HCT116 (cell line): Measurements from ENCODE around the gene ZNF134. TPM values are rescaled to one million over a fixed set of nuclear protein-coding genes. Genes with fewer than 3 reads are reported as not detected.

Experiments used
- ATAC-seq: fragments of 200-7000 bp; cut with Tn5 transposase; 2 replicates; pipeline ENCODE4 v1.9.1; 2020; ENCODE audit warnings: mild to moderate bottlenecking, moderate library complexity
- BruUV-seq: library from RNA; stranded (reverse); fragments of 400-500 nt; replicated peaks from 2 replicates; lab custom pipeline; 2021; lab: Mats Ljungman, UMichigan
- CTCF ChIA-PET: fragments of 300-600 bp; sonication (Branson Sonifier 250); formaldehyde crosslinking; loops from one replicate; lab custom pipeline; 2021; ENCODE audit warnings: antibody characterized with exemption; lab: Charles Lee
- POLR2A ChIA-PET: fragments of 300-600, 350-600 bp; sonication (Branson Sonifier 250); formaldehyde crosslinking; loops from one replicate; lab custom pipeline; 2021; ENCODE audit warnings: antibody characterized with exemption; lab: Charles Lee
- RAD21 ChIA-PET, 2 experiments: fragments of 300-600 bp; sonication (Branson Sonifier 250); formaldehyde crosslinking; loops; one replicate each; lab custom pipeline; 2023; ENCODE audit warnings: low total read pairs in 2 of 2; ENCODE audit not compliant: uncharacterized antibody in 2 of 2, unreplicated experiment in 2 of 2, low non-redundant PET in 1 of 2; lab: Charles Lee
- DNase-seq: peaks from one replicate; pipeline ENCODE4 v3.0.0-alpha.2; 2010; ENCODE audit warnings: low read depth, low spot score
- H2AFZ ChIP-seq: fragments of 200-600 bp; shearing (Covaris generic), sonication (generic); 2 replicates; pipeline ENCODE4 v1.6.1; 2017; ENCODE audit warnings: low read depth, mixed run types, mixed read lengths, antibody characterized with exemption, low read length; ENCODE audit not compliant: poor library complexity, severe bottlenecking
- H3K27ac ChIP-seq: 2 replicates; pipeline ENCODE4 v1.5.1; 2012; ENCODE audit warnings: low read depth, low read length
- H3K27me3 ChIP-seq: fragments of 200-600 bp; sonication (generic); 2 replicates; pipeline ENCODE4 v1.6.1; 2016; ENCODE audit warnings: mixed run types, low read length, mixed read lengths; ENCODE audit not compliant: insufficient read depth
- H3K36me3 ChIP-seq, 2 experiments: fragments of 200-500 bp in 1 of 2; fragments of 200-600 bp in 1 of 2; sonication (Bioruptor generic) in 1 of 2; sonication (generic) in 1 of 2; 2 replicates each; pipeline versions ENCODE4 v1.5.1 to v1.6.1; 2014 to 2016; ENCODE audit warnings: low read length in 2 of 2, inconsistent platforms in 1 of 2, mixed read lengths in 1 of 2, mixed run types in 1 of 2; ENCODE audit not compliant: insufficient read depth in 2 of 2, control insufficient read depth in 1 of 2
- H3K4me1 ChIP-seq, 2 experiments: fragments of 200-600 bp in 1 of 2; sonication (generic) in 1 of 2; 2 replicates each; pipeline versions ENCODE4 v1.5.1 to v1.6.1; 2012 to 2017; ENCODE audit warnings: low read length in 2 of 2, inconsistent platforms in 1 of 2, mild to moderate bottlenecking in 1 of 2, mixed read lengths in 1 of 2, mixed run types in 1 of 2, moderate library complexity in 1 of 2; ENCODE audit not compliant: insufficient read depth in 2 of 2, control insufficient read depth in 1 of 2
- H3K4me2 ChIP-seq: fragments of 200-600 bp; sonication (generic); 2 replicates; pipeline ENCODE4 v1.6.1; 2017; ENCODE audit warnings: mixed run types, low read length, mixed read lengths
- H3K4me3 ChIP-seq, 2 experiments: fragments of 200-600 bp in 1 of 2; sonication (generic) in 1 of 2; replicated peaks in 1 of 2; 2 replicates each; pipeline ENCODE4 v1.5.1; 2011 to 2016; ENCODE audit warnings: low read length in 2 of 2, control low read depth in 1 of 2, low read depth in 1 of 2, mild to moderate bottlenecking in 1 of 2, mixed read lengths in 1 of 2, mixed run types in 1 of 2
- H3K79me2 ChIP-seq: fragments of 200-600 bp; sonication (generic); 2 replicates; pipeline ENCODE4 v1.6.1; 2017; ENCODE audit warnings: mild to moderate bottlenecking, mixed run types, low read length, moderate library complexity, mixed read lengths; ENCODE audit not compliant: insufficient read depth
- H3K9ac ChIP-seq: fragments of 200-600 bp; sonication (generic); 2 replicates; pipeline ENCODE4 v1.6.1; 2016; ENCODE audit warnings: low read length, mixed read lengths
- H3K9me2 ChIP-seq: fragments of 200-600 bp; sonication (generic), shearing (Covaris generic); 2 replicates; pipeline ENCODE4 v1.6.1; 2017; ENCODE audit warnings: mixed run types, mild to moderate bottlenecking, moderate library complexity; ENCODE audit not compliant: insufficient read depth
- H3K9me3 ChIP-seq, 2 experiments: fragments of 200-500 bp in 1 of 2; fragments of 200-600 bp in 1 of 2; sonication (Bioruptor generic) in 1 of 2; sonication (generic) in 1 of 2; 2 replicates each; pipeline ENCODE4 v1.6.1; 2014 to 2017; ENCODE audit warnings: low read length in 2 of 2, mixed read lengths in 2 of 2, inconsistent platforms in 1 of 2, low read depth in 1 of 2, mild to moderate bottlenecking in 1 of 2, mixed run types in 1 of 2, moderate library complexity in 1 of 2; ENCODE audit not compliant: control insufficient read depth in 1 of 2, insufficient read depth in 1 of 2
- H4K20me1 ChIP-seq: fragments of 200-600 bp; sonication (generic), shearing (Covaris generic); 2 replicates; pipeline ENCODE4 v1.6.1; 2017; ENCODE audit warnings: mixed run types, mild to moderate bottlenecking, moderate library complexity; ENCODE audit not compliant: insufficient read depth
- CBX3 ChIP-seq: IDR thresholded peaks from 2 replicates; pipeline ENCODE4 v1.6.1; 2012; ENCODE audit warnings: low read depth
- EGR1 ChIP-seq: IDR thresholded peaks from 2 replicates; pipeline ENCODE4 v1.6.1; 2012; ENCODE audit warnings: low read depth
- EZH2phosphoT487 ChIP-seq: fragments of 200-600 bp; IDR thresholded peaks from 2 replicates; pipeline ENCODE4 v1.6.1; 2018; ENCODE audit warnings: antibody characterized with exemption, borderline replicate concordance
- SP1 ChIP-seq: IDR thresholded peaks from 2 replicates; pipeline ENCODE4 v1.6.1; 2012; ENCODE audit warnings: low read depth
- YY1 ChIP-seq: IDR thresholded peaks from 2 replicates; pipeline ENCODE4 v1.6.1; 2011; ENCODE audit warnings: low read length, low read depth, moderate library complexity, mild to moderate bottlenecking; ENCODE audit not compliant: insufficient replicate concordance; ENCODE audit errors: extremely low read depth
- ZFX ChIP-seq: fragments of 450-650 bp; IDR thresholded peaks from 2 replicates; pipeline ENCODE4 v1.6.1; 2017
- intact Hi-C: fragments of 100-400 bp; cut with micrococcal nuclease; formaldehyde crosslinking; loops from 2 replicates; pipeline ENCODE4 v1.10.0; 2022
- total RNA-seq: library from RNA; stranded (reverse); gene quantifications from one replicate; pipeline ENCODE4 v1.2.1, GENCODE V29; 2021; ENCODE audit not compliant: unreplicated experiment
- TF ChIP-seq, protein P1 (sequence below): IDR thresholded peaks from 2 replicates; pipeline ENCODE4 v1.6.1; 2011; ENCODE audit warnings: mild to moderate bottlenecking, low read length, moderate library complexity; ENCODE audit not compliant: insufficient replicate concordance; ENCODE audit errors: extremely low read depth
- TF ChIP-seq, protein P2 (sequence below), 3 experiments: fragments of 200-600 bp in 1 of 3; sonication (generic) in 1 of 3; IDR thresholded peaks in 2 of 3; conservative IDR thresholded peaks in 1 of 3; 2 replicates each; pipeline ENCODE4 v1.5.1; 2012 to 2017; ENCODE audit warnings: low read depth in 2 of 3, low read length in 2 of 3, antibody characterized with exemption in 1 of 3, borderline replicate concordance in 1 of 3, control low read depth in 1 of 3, mild to moderate bottlenecking in 1 of 3, mixed read lengths in 1 of 3, mixed run types in 1 of 3, moderate library complexity in 1 of 3; ENCODE audit not compliant: insufficient read depth in 1 of 3
- TF ChIP-seq, protein P3 (sequence below): IDR thresholded peaks from 2 replicates; pipeline ENCODE4 v1.6.1; 2012; ENCODE audit warnings: low read depth
- TF ChIP-seq, protein P4 (sequence below): IDR thresholded peaks from 2 replicates; pipeline ENCODE4 v1.6.1; 2012

ZNF134 gene
- total RNA-seq, 1 experiment from 2014 or later, result 8.4 TPM

DNA sequence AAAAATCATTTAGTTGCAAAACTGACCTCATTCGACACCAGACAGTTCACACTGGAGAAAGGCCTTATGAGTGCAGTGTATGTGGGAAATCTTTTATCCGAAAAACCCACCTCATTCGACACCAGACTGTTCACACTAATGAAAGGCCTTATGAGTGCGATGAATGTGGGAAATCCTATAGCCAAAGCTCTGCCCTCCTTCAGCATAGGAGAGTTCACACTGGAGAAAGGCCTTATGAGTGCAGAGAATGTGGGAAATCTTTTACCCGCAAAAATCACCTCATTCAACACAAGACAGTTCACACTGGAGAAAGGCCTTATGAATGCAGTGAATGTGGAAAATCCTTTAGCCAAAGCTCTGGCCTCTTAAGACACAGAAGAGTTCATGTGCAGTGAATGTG is 7.1 kb upstream of the ZNF134 start:
- intact Hi-C loops, result no loop called here
- CTCF ChIA-PET, result no interaction called here

More for the DNA sequence above, 7.1 kb upstream of the ZNF134 start:
- no peak overlapping the region for H3K9ac ChIP-seq
- no peak overlapping the region for H3K4me2 ChIP-seq
- no TSS peak for BruUV-seq
- H3K27ac ChIP-seq, result no peak overlapping the region
- no peaks in the 10 kb centered on the region for H3K79me2 ChIP-seq
- DNase-seq (no peak), ATAC-seq (no peak)
- no peak for TF ChIP-seq YY1
- TF ChIP-seq, protein P1, sequence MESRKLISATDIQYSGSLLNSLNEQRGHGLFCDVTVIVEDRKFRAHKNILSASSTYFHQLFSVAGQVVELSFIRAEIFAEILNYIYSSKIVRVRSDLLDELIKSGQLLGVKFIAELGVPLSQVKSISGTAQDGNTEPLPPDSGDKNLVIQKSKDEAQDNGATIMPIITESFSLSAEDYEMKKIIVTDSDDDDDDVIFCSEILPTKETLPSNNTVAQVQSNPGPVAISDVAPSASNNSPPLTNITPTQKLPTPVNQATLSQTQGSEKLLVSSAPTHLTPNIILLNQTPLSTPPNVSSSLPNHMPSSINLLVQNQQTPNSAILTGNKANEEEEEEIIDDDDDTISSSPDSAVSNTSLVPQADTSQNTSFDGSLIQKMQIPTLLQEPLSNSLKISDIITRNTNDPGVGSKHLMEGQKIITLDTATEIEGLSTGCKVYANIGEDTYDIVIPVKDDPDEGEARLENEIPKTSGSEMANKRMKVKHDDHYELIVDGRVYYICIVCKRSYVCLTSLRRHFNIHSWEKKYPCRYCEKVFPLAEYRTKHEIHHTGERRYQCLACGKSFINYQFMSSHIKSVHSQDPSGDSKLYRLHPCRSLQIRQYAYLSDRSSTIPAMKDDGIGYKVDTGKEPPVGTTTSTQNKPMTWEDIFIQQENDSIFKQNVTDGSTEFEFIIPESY, result no peak
- TF ChIP-seq EGR1, result no peak
- no peak for TF ChIP-seq EZH2phosphoT487
- TF ChIP-seq, protein P2, sequence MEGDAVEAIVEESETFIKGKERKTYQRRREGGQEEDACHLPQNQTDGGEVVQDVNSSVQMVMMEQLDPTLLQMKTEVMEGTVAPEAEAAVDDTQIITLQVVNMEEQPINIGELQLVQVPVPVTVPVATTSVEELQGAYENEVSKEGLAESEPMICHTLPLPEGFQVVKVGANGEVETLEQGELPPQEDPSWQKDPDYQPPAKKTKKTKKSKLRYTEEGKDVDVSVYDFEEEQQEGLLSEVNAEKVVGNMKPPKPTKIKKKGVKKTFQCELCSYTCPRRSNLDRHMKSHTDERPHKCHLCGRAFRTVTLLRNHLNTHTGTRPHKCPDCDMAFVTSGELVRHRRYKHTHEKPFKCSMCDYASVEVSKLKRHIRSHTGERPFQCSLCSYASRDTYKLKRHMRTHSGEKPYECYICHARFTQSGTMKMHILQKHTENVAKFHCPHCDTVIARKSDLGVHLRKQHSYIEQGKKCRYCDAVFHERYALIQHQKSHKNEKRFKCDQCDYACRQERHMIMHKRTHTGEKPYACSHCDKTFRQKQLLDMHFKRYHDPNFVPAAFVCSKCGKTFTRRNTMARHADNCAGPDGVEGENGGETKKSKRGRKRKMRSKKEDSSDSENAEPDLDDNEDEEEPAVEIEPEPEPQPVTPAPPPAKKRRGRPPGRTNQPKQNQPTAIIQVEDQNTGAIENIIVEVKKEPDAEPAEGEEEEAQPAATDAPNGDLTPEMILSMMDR (IDR thresholded peaks at IDR 0.05 in 2 of 3, conservative IDR thresholded peaks at IDR 0.05 in 1 of 3; ENCODE audit: borderline replicate concordance in 1 of 3, insufficient read depth in 1 of 3, low read depth in 2 of 3, low read length in 2 of 3), result no peak
- no peak for TF ChIP-seq SP1
- TF ChIP-seq, protein P3, sequence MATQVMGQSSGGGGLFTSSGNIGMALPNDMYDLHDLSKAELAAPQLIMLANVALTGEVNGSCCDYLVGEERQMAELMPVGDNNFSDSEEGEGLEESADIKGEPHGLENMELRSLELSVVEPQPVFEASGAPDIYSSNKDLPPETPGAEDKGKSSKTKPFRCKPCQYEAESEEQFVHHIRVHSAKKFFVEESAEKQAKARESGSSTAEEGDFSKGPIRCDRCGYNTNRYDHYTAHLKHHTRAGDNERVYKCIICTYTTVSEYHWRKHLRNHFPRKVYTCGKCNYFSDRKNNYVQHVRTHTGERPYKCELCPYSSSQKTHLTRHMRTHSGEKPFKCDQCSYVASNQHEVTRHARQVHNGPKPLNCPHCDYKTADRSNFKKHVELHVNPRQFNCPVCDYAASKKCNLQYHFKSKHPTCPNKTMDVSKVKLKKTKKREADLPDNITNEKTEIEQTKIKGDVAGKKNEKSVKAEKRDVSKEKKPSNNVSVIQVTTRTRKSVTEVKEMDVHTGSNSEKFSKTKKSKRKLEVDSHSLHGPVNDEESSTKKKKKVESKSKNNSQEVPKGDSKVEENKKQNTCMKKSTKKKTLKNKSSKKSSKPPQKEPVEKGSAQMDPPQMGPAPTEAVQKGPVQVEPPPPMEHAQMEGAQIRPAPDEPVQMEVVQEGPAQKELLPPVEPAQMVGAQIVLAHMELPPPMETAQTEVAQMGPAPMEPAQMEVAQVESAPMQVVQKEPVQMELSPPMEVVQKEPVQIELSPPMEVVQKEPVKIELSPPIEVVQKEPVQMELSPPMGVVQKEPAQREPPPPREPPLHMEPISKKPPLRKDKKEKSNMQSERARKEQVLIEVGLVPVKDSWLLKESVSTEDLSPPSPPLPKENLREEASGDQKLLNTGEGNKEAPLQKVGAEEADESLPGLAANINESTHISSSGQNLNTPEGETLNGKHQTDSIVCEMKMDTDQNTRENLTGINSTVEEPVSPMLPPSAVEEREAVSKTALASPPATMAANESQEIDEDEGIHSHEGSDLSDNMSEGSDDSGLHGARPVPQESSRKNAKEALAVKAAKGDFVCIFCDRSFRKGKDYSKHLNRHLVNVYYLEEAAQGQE, result no peak
- TF ChIP-seq, protein P4, sequence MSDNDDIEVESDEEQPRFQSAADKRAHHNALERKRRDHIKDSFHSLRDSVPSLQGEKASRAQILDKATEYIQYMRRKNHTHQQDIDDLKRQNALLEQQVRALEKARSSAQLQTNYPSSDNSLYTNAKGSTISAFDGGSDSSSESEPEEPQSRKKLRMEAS, result no peak
- TF ChIP-seq CBX3, result no peak
- no peak for TF ChIP-seq ZFX
- H3K4me3 ChIP-seq, result no peak overlapping the region
- H3K9me2 ChIP-seq, result no peaks in the 10 kb centered on the region
- POLR2A ChIA-PET, result no interaction called here
- no peaks in the 10 kb centered on the region for H4K20me1 ChIP-seq
- no peak overlapping the region for H2AFZ ChIP-seq
- no peaks in the 10 kb centered on the region for H3K27me3 ChIP-seq
- RAD21 ChIA-PET, result no interaction called here
- H3K36me3 ChIP-seq, result peaks cover 3 to 19% of the 10 kb centered on the region in 2 experiments; a peak in 3 of 4 replicates
- peaks cover 15 to 19% of the 10 kb centered on the region in 2 experiments; a peak in 2 of 4 replicates for H3K9me3 ChIP-seq
- no peaks in the 10 kb centered on the region for H3K4me1 ChIP-seq
